Measurements from ENCODE around the gene ADAM15. TPM values are rescaled to one million over a fixed set of nuclear protein-coding genes. Genes with fewer than 3 reads are reported as not detected.

The ADAM15 gene
- total RNA-seq, 1 donor from 2014 or later = 82.2 TPM

DNA sequence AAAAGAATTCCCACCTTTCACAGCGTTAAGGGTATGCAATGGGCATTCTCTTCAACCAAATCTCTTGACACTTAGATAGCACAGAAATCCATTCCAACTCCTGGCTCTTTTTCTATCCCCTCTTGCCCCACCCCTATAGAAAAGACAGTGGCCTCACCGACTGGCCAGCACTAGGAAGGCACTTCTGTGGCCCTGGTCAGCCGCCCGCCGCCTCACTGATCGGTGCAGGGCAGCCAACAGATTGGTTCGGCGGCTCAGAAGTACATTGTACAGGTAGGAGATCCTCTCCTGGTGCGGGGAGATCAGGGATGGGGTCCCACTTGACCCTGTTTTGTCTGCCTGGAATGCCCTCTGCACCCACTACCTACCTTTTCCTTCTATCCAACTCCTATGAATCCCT is 26.8 kb upstream of the ADAM15 start:
- Mint-ChIP-seq H3K27me3 (ENCODE audit: low read depth) (no peaks in the 10 kb centered on the region), H3K4me1 (peaks cover 8% of the 10 kb centered on the region), H3K9me3 (no peaks in the 10 kb centered on the region), H3K4me3 (no peak overlapping the region), H3K36me3 (ENCODE audit: low read depth) (no peaks in the 10 kb centered on the region), H3K27ac (ENCODE audit: unreplicated experiment) (no peak overlapping the region)
- TF ChIP-seq, protein P1, sequence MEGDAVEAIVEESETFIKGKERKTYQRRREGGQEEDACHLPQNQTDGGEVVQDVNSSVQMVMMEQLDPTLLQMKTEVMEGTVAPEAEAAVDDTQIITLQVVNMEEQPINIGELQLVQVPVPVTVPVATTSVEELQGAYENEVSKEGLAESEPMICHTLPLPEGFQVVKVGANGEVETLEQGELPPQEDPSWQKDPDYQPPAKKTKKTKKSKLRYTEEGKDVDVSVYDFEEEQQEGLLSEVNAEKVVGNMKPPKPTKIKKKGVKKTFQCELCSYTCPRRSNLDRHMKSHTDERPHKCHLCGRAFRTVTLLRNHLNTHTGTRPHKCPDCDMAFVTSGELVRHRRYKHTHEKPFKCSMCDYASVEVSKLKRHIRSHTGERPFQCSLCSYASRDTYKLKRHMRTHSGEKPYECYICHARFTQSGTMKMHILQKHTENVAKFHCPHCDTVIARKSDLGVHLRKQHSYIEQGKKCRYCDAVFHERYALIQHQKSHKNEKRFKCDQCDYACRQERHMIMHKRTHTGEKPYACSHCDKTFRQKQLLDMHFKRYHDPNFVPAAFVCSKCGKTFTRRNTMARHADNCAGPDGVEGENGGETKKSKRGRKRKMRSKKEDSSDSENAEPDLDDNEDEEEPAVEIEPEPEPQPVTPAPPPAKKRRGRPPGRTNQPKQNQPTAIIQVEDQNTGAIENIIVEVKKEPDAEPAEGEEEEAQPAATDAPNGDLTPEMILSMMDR (conservative IDR thresholded peaks at IDR 0.05) = no peak
- DNase-seq (ENCODE audit: low read depth, low spot score) = no peak

DNA sequence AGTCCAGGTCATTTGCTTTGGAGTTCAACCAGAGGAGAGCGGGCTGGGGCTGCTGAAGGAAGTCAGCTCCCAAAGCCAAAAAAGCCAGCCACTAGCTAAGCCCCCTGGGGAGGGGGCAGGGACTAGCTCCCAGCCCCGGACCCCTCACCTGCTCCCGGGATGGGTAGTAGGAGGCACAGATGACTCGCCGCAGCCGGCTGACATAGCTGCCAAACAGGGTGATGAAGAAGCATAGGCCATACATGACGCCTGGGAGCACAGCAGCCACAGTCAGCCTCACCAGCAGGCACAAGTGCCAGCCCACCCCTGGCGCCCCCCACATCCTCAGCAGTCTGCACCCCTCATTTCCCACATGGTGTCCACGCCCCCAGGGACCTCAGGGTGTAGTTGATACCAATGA is 25.0 kb upstream of the ADAM15 start:
- DNase-seq (ENCODE audit: low read depth, low spot score) = no peak
- no peaks in the 10 kb centered on the region for H3K4me1 Mint-ChIP-seq
- H3K27ac Mint-ChIP-seq (ENCODE audit: unreplicated experiment) = no peak overlapping the region
- TF ChIP-seq, protein P1 (conservative IDR thresholded peaks at IDR 0.05) = no peak
- H3K27me3 Mint-ChIP-seq (ENCODE audit: low read depth) = no peaks in the 10 kb centered on the region
- H3K4me3 Mint-ChIP-seq = no peak overlapping the region
- H3K9me3 Mint-ChIP-seq = no peaks in the 10 kb centered on the region
- no peaks in the 10 kb centered on the region for H3K36me3 Mint-ChIP-seq (ENCODE audit: low read depth)

DNA sequence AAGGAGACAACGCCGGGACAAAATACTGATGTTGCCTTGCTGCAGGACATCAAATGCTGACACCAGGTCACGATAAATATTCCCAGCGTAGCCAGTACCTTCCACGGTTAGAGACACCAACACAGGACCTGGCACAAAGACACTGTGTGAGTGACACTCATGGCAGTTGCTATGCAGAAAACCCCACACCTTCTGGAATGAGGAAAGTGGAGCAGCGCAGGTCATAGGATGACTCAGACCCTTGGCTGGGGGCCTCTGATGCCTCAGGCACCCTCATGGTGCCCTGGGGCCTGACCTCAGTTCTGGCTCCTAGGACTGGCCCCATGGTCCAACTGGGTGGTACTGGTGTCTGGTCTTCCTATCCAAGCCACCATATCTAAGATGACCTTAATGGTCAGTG is 24.5 kb upstream of the ADAM15 start:
- DNase-seq (ENCODE audit: low read depth, low spot score) = no peak
- H3K27ac Mint-ChIP-seq (ENCODE audit: unreplicated experiment) = no peak overlapping the region
- no peaks in the 10 kb centered on the region for H3K36me3 Mint-ChIP-seq (ENCODE audit: low read depth)
- H3K4me3 Mint-ChIP-seq = no peak overlapping the region
- no peaks in the 10 kb centered on the region for H3K4me1 Mint-ChIP-seq
- no peaks in the 10 kb centered on the region for H3K27me3 Mint-ChIP-seq (ENCODE audit: low read depth)
- H3K9me3 Mint-ChIP-seq = no peaks in the 10 kb centered on the region
- TF ChIP-seq, protein P1 (conservative IDR thresholded peaks at IDR 0.05) = no peak

DNA sequence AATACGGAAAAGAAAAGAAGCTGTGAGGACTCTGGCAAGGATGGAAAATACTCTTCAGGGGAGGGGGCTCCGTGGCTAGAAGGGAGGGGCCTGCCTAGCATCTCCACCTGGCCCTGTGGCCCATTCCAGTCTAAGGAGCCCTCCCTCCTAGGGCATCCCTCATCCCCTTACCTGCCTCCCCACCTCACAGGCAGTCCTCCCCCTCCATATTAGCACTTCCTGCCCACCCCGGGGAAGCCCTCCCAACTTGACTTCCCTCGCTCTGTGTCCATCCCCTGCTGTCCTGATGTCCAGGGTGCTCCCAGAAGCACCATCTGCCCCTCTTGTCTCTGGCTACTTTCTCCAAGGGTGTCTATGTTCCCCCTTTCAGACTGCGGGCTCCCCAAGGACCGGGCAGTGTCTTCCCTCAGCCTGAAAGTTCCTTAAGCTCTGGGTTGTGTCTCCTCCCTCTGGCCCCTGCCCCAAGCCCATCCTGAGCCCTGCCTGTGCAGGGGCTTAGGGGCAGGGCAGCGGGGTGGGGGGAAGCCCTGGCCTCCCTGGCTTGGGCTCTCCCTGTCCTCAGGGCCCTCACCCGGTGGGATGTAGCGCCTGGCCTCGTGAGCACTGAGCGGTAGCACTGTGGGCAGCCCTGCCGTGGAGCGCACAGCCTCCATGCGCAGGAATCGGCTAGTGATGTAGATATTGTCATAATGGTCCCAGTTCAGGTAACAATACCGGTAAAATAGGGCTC is 21.4 kb upstream of the ADAM15 start:
- no peaks in the 10 kb centered on the region for H3K4me1 Mint-ChIP-seq
- no peaks in the 10 kb centered on the region for H3K27me3 Mint-ChIP-seq (ENCODE audit: low read depth)
- H3K9me3 Mint-ChIP-seq = no peaks in the 10 kb centered on the region
- TF ChIP-seq, protein P1 (conservative IDR thresholded peaks at IDR 0.05) = no peak
- no peaks in the 10 kb centered on the region for H3K36me3 Mint-ChIP-seq (ENCODE audit: low read depth)
- H3K27ac Mint-ChIP-seq (ENCODE audit: unreplicated experiment) = no peak overlapping the region
- no peak for DNase-seq (ENCODE audit: low read depth, low spot score)
- no peak overlapping the region for H3K4me3 Mint-ChIP-seq

DNA sequence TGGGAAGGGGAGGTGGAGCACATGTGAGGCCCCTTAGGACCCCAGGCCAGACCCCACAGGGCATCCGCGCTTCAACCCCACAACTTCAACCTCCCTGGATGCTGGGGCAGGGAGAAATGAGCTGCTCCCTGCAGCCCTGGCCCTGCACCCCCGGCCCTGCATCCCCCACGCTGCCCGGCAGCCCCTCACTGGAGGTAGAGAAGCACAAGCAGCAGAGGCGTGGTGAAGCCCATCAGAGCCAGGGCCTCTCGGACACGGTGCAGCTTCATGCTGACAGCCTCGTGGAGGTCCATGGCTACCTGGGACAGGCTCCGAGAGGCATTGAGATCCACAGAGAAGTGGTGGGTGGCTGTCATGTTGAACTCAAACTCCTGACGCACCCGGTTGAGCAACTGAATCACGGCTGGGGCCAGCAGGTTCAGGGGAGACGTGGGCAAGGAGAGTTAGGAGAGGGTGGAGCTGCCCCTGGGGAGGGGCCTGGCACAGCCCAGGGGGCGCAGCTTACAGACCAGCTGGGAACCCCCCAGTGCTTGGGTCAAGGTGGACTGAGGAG is 20.8 kb upstream of the ADAM15 start:
- Mint-ChIP-seq H3K9me3 (no peaks in the 10 kb centered on the region), H3K27me3 (ENCODE audit: low read depth) (no peaks in the 10 kb centered on the region), H3K36me3 (ENCODE audit: low read depth) (no peaks in the 10 kb centered on the region), H3K27ac (ENCODE audit: unreplicated experiment) (no peak overlapping the region), H3K4me3 (no peak overlapping the region), H3K4me1 (no peaks in the 10 kb centered on the region)
- DNase-seq (ENCODE audit: low read depth, low spot score) = no peak
- TF ChIP-seq, protein P1 (conservative IDR thresholded peaks at IDR 0.05) = no peak

Measured in neural crest cell (in vitro differentiated cells).